Measurements from ENCODE around the gene MYCBPAP. TPM values are rescaled to one million over a fixed set of nuclear protein-coding genes. Genes with fewer than 3 reads are reported as not detected.

The MYCBPAP gene
- total and polyA plus RNA-seq, 4 donors = 0.73 to 6.4 (median 2.8) TPM

- TF ChIP-seq CTCF (IDR thresholded peaks at IDR 0.05; ENCODE audit: control extremely low read depth, extremely low read depth) = no peak
- no peaks in the 10 kb centered on the region for H3K27me3 ChIP-seq (ENCODE audit: control insufficient read depth in 3 of 3, insufficient read depth in 3 of 3, low read length in 2 of 3)
- DNase-seq (peak; percentile 18 to 59 (median 49)), ATAC-seq (ENCODE audit: insufficient read depth, low FRiP score) (no peak)
- H3K4me1 ChIP-seq (ENCODE audit: control insufficient read depth in 5 of 5, insufficient read depth in 5 of 5, low read length in 5 of 5) = peaks cover 0 to 12% (median 5%) of the 10 kb centered on the region in 5 donors
- peaks cover 0 to 2% (median 0%) of the 10 kb centered on the region in 4 donors for H3K36me3 ChIP-seq (ENCODE audit: control insufficient read depth in 4 of 4, insufficient read depth in 4 of 4, low read length in 4 of 4)
- no peak overlapping the region for H3K9ac ChIP-seq (ENCODE audit: insufficient read depth in 1 of 2, low read length in 2 of 2)
- no peak overlapping the region for H3K27ac ChIP-seq (ENCODE audit: low read depth in 1 of 2, low read length in 1 of 2)
- WGBS, 2 donors = 80 to 83% methylated on average over 13 of the region's 13 CpGs
- H3K9me3 ChIP-seq (ENCODE audit: control insufficient read depth in 4 of 4, insufficient read depth in 3 of 4, low read length in 3 of 4) = no peaks in the 10 kb centered on the region
- H3K4me3 ChIP-seq = no peak overlapping the region
Observed at GRCh38 chr17:50518384-50519023, 10.3 kb downstream of the MYCBPAP start.

DNA sequence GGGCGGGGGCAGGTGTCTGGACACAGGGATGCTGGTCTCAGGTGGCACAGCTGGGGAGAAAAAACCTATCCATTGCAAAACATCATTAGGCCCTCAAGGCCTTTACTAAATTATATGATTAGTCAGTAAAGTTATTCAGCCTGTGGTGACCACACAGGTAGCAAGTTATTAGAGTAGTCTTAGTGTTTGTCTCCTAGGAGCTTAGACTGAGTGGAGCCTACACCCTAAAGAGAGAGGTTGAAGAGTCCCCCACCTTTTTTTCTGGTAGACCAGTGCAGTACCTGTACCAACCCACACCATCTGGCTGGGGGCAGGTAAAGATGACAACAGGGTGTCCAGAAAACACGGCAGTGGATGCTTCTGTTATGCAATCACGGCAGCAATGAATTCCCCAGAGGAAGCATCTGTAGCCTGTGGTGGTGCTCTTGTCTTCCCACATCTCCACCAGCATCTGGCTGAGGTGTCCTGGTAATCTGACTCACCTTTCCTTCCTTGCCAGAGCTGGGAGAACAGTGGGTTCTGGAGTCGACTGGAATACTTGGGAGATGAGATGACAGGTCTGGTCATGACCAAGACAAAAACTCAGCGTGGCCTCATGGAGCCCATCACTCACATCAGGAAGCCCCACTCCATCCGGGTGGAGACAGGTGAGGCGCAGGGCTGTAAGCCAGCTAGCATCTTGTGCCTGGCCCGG lies 11.0 kb downstream of the MYCBPAP start:
- no peak for ATAC-seq (ENCODE audit: insufficient read depth, low FRiP score)
- 80 to 86% methylated on average over 7 to 8 of the region's 8 CpGs for whole genome bisulfite sequencing, 2 donors

DNA sequence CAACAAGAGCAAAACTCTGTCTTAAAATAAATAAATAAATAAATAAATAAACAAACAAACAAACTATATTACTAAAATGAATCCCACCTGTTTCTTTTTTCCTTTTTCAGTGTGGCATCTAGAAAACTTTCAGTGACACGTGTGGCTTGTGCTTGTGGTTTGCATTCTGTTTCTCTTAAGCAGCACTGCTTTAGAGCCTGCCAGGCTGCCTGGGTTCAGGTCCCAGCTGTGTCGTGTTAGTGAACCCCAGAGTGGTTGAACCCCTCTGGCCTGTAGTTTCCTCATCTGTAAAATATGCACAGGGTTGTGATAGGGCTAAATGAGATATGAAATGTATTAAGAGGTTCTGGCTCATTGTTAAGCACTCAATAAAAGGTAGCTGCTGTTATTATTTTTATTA lies 12.2 kb downstream of the MYCBPAP start:
- H3K27ac ChIP-seq (ENCODE audit: low read depth in 1 of 2, low read length in 1 of 2) = no peak overlapping the region
- no peaks in the 10 kb centered on the region for H3K9me3 ChIP-seq (ENCODE audit: control insufficient read depth in 4 of 4, insufficient read depth in 3 of 4, low read length in 3 of 4)
- peaks cover 0 to 2% (median 0%) of the 10 kb centered on the region in 4 donors for H3K36me3 ChIP-seq (ENCODE audit: control insufficient read depth in 4 of 4, insufficient read depth in 4 of 4, low read length in 4 of 4)
- H3K9ac ChIP-seq (ENCODE audit: insufficient read depth in 1 of 2, low read length in 2 of 2) = no peak overlapping the region
- ATAC-seq (ENCODE audit: insufficient read depth, low FRiP score) (no peak), DNase-seq (no peak)
- H3K4me1 ChIP-seq (ENCODE audit: control insufficient read depth in 5 of 5, insufficient read depth in 5 of 5, low read length in 5 of 5) = peaks cover 0 to 12% (median 0%) of the 10 kb centered on the region in 5 donors
- WGBS, 2 donors = 79% methylated on average over 2 of the region's 2 CpGs
- no peak for TF ChIP-seq CTCF (IDR thresholded peaks at IDR 0.05; ENCODE audit: control extremely low read depth, extremely low read depth)
- no peaks in the 10 kb centered on the region for H3K27me3 ChIP-seq (ENCODE audit: control insufficient read depth in 3 of 3, insufficient read depth in 3 of 3, low read length in 2 of 3)
- H3K4me3 ChIP-seq = no peak overlapping the region

More for the DNA sequence above, 11.0 kb downstream of the MYCBPAP start:
- no peak for TF ChIP-seq CTCF (IDR thresholded peaks at IDR 0.05; ENCODE audit: control extremely low read depth, extremely low read depth)
- H3K9ac ChIP-seq (ENCODE audit: insufficient read depth in 1 of 2, low read length in 2 of 2) = no peak overlapping the region
- H3K36me3 ChIP-seq (ENCODE audit: control insufficient read depth in 4 of 4, insufficient read depth in 4 of 4, low read length in 4 of 4) = peaks cover 0 to 2% (median 0%) of the 10 kb centered on the region in 4 donors
- no peak for DNase-seq
- no peaks in the 10 kb centered on the region for H3K27me3 ChIP-seq (ENCODE audit: control insufficient read depth in 3 of 3, insufficient read depth in 3 of 3, low read length in 2 of 3)
- peaks cover 0 to 12% (median 5%) of the 10 kb centered on the region in 5 donors for H3K4me1 ChIP-seq (ENCODE audit: control insufficient read depth in 5 of 5, insufficient read depth in 5 of 5, low read length in 5 of 5)
- no peaks in the 10 kb centered on the region for H3K9me3 ChIP-seq (ENCODE audit: control insufficient read depth in 4 of 4, insufficient read depth in 3 of 4, low read length in 3 of 4)
- no peak overlapping the region for H3K27ac ChIP-seq (ENCODE audit: low read depth in 1 of 2, low read length in 1 of 2)
- H3K4me3 ChIP-seq = no peak overlapping the region
